ENCODE data around the gene RFPL1.
"Not testable (repeated sequence)": the region's sequence is repeated elsewhere in the genome, so short reads cannot be mapped to it uniquely, and the experiment has no call there.

DNA sequence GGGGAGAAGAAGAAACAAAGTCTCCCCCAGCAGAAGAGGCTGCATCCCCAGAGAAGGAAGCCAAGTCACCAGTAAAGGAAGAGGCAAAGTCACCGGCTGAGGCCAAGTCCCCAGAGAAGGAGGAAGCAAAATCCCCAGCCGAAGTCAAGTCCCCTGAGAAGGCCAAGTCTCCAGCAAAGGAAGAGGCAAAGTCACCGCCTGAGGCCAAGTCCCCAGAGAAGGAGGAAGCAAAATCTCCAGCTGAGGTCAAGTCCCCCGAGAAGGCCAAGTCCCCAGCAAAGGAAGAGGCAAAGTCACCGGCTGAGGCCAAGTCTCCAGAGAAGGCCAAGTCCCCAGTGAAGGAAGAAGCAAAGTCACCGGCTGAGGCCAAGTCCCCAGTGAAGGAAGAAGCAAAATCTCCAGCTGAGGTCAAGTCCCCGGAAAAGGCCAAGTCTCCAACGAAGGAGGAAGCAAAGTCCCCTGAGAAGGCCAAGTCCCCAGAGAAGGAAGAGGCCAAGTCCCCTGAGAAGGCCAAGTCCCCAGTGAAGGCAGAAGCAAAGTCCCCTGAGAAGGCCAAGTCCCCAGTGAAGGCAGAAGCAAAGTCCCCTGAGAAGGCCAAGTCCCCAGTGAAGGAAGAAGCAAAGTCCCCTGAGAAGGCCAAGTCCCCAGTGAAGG is 50.9 kb downstream of the RFPL1 start:
- TF ChIP-seq CTCF, POLR2A, POLR2AphosphoS5 (IDR thresholded peaks at IDR 0.05): not testable (repeated sequence)
